OCI-LY7 (cell line): ENCODE results near the gene CINP. TPM values are rescaled to one million over a fixed set of nuclear protein-coding genes. Genes with fewer than 3 reads are reported as not detected.

ENCODE experiments used
- BruUV-seq: library from RNA; stranded (reverse); fragments of 400-500 nt; replicated peaks from 2 replicates; lab custom pipeline; 2021; lab: Mats Ljungman, UMichigan
- CTCF ChIA-PET: fragments of 300-600 bp; sonication (Branson Sonifier 250); formaldehyde crosslinking; loops from one replicate; lab custom pipeline; 2022; ENCODE audit warnings: antibody characterized with exemption; ENCODE audit not compliant: unreplicated experiment; lab: Charles Lee
- POLR2A ChIA-PET: fragments of 300-600 bp; sonication (Branson Sonifier 250); formaldehyde crosslinking; loops from one replicate; lab custom pipeline; 2022; ENCODE audit warnings: antibody characterized with exemption; lab: Charles Lee
- DNase-seq: peaks from one replicate; pipeline ENCODE4 v3.0.0-alpha.2; 2015; ENCODE audit warnings: low spot score
- H2AFZ ChIP-seq: fragments of 200-600 bp; sonication (generic), shearing (Covaris generic); 2 replicates; pipeline ENCODE4 v1.6.1; 2014; ENCODE audit warnings: mild to moderate bottlenecking, antibody characterized with exemption, low read length, moderate library complexity
- H3K27ac ChIP-seq: fragments of 200-600 bp; sonication (generic); 2 replicates; pipeline ENCODE4 v1.5.1; 2014; ENCODE audit warnings: mixed run types, low read depth, mild to moderate bottlenecking, moderate library complexity, low read length, inconsistent platforms; ENCODE audit not compliant: poor library complexity, severe bottlenecking
- H3K36me3 ChIP-seq: fragments of 200-600 bp; sonication (generic); 2 replicates; pipeline ENCODE4 v1.6.1; 2014; ENCODE audit warnings: mild to moderate bottlenecking, antibody characterized with exemption, low read length, moderate library complexity, mixed read lengths; ENCODE audit not compliant: insufficient read depth
- H3K4me1 ChIP-seq: fragments of 200-600 bp; sonication (generic); 2 replicates; pipeline ENCODE4 v1.5.1; 2014; ENCODE audit warnings: mild to moderate bottlenecking, low read length; ENCODE audit not compliant: insufficient read depth, poor library complexity, severe bottlenecking
- H3K4me2 ChIP-seq: fragments of 200-600 bp; sonication (generic); 2 replicates; pipeline ENCODE4 v1.6.1; 2014; ENCODE audit warnings: mild to moderate bottlenecking, low read length
- H3K4me3 ChIP-seq: fragments of 200-600 bp; sonication (generic); 2 replicates; pipeline ENCODE4 v1.5.1; 2014; ENCODE audit warnings: mild to moderate bottlenecking, low read depth, low read length; ENCODE audit not compliant: poor library complexity, severe bottlenecking
- H3K79me2 ChIP-seq: fragments of 200-600 bp; sonication (generic); 2 replicates; pipeline ENCODE4 v1.6.1; 2016; ENCODE audit warnings: low read depth, mild to moderate bottlenecking, low read length, moderate library complexity, mixed read lengths; ENCODE audit not compliant: insufficient read depth
- H3K9me2 ChIP-seq: fragments of 200-600 bp; sonication (generic); 2 replicates; pipeline ENCODE4 v1.6.1; 2016; ENCODE audit warnings: mild to moderate bottlenecking, low read length, mixed read lengths; ENCODE audit not compliant: insufficient read depth
- H3K9me3 ChIP-seq: fragments of 200-600 bp; sonication (generic); 2 replicates; pipeline ENCODE4 v1.6.1; 2014; ENCODE audit warnings: mild to moderate bottlenecking, mixed run types, low read length, mixed read lengths
- H4K20me1 ChIP-seq: fragments of 200-600 bp; sonication (generic); 2 replicates; pipeline ENCODE4 v1.6.1; 2014; ENCODE audit warnings: mild to moderate bottlenecking, antibody characterized with exemption, low read length, moderate library complexity, mixed read lengths; ENCODE audit not compliant: insufficient read depth
- EZH2phosphoT487 ChIP-seq: fragments of 200-600 bp; sonication (generic); IDR thresholded peaks from 2 replicates; pipeline ENCODE4 v1.6.1; 2018; ENCODE audit warnings: low read depth, borderline replicate concordance, mild to moderate bottlenecking, mixed run types, antibody characterized with exemption, low read length, moderate library complexity, mixed read lengths
- intact Hi-C: fragments of 100-400 bp; cut with micrococcal nuclease; formaldehyde crosslinking; loops from one replicate; pipeline ENCODE4 v1.10.0; 2022; ENCODE audit not compliant: unreplicated experiment
- total RNA-seq, 2 experiments: library from RNA; depleted of rRNA in 1 of 2; stranded (reverse); fragments of >200 nt in 1 of 2; shearing (Covaris generic) in 1 of 2; gene quantifications; 2 replicates each; pipeline ENCODE4 v1.2.3, GENCODE V29; 2014 to 2022
- TF ChIP-seq, protein P1 (sequence below): fragments of 200-600 bp; sonication (generic); conservative IDR thresholded peaks from 2 replicates; pipeline ENCODE4 v1.5.1; 2014; ENCODE audit warnings: mild to moderate bottlenecking, antibody characterized with exemption, low read length, moderate library complexity, mixed read lengths

The CINP gene
- total RNA-seq, 2 experiments from 2014 or later, result 28.2 to 29.8 TPM

DNA sequence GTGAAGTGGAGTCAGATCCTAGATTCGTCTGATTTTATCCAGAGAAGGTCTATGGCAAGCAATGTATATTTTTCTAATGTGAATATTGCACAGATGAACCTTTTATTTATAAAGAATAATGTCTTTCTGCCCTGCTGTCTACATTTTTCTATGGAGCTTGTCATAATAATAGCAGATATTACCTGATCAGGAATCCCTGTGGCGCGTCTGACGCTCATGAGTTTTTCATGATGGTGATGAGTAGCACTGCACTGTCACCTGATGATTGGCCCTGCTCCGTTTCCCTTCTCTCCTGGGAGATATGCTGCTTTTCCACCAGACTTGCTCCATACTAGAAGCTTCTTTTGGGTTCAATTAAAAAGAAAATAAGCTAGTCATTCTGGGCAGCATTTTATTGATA, 20.5 kb downstream of the CINP start:
- no peak overlapping the region for H3K27ac ChIP-seq
- intact Hi-C loops, result no loop called here
- H3K79me2 ChIP-seq, result no peaks in the 10 kb centered on the region
- H3K4me1 ChIP-seq, result no peaks in the 10 kb centered on the region
- H3K4me2 ChIP-seq, result no peak overlapping the region
- H3K9me2 ChIP-seq, result no peaks in the 10 kb centered on the region
- no peaks in the 10 kb centered on the region for H4K20me1 ChIP-seq
- DNase-seq, result no peak
- peaks cover 59% of the 10 kb centered on the region for H3K36me3 ChIP-seq
- H2AFZ ChIP-seq, result no peak overlapping the region
- ChIA-PET CTCF (no interaction called here), POLR2A (no interaction called here)
- BruUV-seq, result no TSS peak
- no peaks in the 10 kb centered on the region for H3K9me3 ChIP-seq
- H3K4me3 ChIP-seq, result no peak overlapping the region
- TF ChIP-seq, protein P1, sequence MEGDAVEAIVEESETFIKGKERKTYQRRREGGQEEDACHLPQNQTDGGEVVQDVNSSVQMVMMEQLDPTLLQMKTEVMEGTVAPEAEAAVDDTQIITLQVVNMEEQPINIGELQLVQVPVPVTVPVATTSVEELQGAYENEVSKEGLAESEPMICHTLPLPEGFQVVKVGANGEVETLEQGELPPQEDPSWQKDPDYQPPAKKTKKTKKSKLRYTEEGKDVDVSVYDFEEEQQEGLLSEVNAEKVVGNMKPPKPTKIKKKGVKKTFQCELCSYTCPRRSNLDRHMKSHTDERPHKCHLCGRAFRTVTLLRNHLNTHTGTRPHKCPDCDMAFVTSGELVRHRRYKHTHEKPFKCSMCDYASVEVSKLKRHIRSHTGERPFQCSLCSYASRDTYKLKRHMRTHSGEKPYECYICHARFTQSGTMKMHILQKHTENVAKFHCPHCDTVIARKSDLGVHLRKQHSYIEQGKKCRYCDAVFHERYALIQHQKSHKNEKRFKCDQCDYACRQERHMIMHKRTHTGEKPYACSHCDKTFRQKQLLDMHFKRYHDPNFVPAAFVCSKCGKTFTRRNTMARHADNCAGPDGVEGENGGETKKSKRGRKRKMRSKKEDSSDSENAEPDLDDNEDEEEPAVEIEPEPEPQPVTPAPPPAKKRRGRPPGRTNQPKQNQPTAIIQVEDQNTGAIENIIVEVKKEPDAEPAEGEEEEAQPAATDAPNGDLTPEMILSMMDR, result no peak
- TF ChIP-seq EZH2phosphoT487, result no peak

DNA sequence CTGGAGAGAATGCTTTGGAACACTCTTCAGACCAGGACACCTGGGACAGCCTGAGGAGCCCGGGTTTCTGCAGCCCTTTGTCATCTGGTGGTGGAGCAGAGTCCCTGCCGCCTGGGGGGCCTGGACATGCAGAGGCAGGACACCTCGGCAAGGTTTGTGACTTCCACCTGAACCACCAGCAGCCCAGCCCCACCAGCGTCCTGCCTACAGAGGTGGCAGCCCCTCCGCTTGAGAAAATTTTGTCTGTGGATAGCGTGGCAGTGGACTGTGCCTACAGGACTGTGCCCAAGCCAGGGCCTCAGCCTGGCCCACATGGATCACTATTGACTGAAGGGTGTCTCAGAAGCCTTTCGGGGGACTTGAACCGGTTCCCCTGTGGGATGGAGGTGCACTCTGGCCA, 21.1 kb downstream of the CINP start:
- TF ChIP-seq, protein P1, result no peak
- BruUV-seq, result no TSS peak
- Histone ChIP-seq H3K4me2 (no peak overlapping the region), H3K4me3 (no peak overlapping the region), H3K9me3 (no peaks in the 10 kb centered on the region), H3K36me3 (peaks cover 65% of the 10 kb centered on the region), H2AFZ (no peak overlapping the region), H3K4me1 (no peaks in the 10 kb centered on the region), H3K9me2 (no peaks in the 10 kb centered on the region), H3K27ac (no peak overlapping the region), H3K79me2 (no peaks in the 10 kb centered on the region), H4K20me1 (no peaks in the 10 kb centered on the region)
- ChIA-PET POLR2A (no interaction called here), CTCF (no interaction called here)
- DNase-seq, result no peak
- intact Hi-C loops, result no loop called here

GRCh38 chr14:102338724-102339123, 24.0 kb downstream of the CINP start:
- no peak for DNase-seq
- intact Hi-C loops, result no loop called here
- CTCF ChIA-PET, result interaction anchor here (0.6 kb wide), 1 partner anchor 23 kb away, joined by 3 read pairs; no protein-coding TSS in a partner anchor
- POLR2A ChIA-PET, result interaction anchor here (0.6 kb wide), 1 partner anchor 1376 kb away, joined by 3 read pairs; no protein-coding TSS in a partner anchor
- no peak overlapping the region for H3K4me2 ChIP-seq
- H3K9me2 ChIP-seq, result no peaks in the 10 kb centered on the region
- H3K27ac ChIP-seq, result no peak overlapping the region
- H2AFZ ChIP-seq, result no peak overlapping the region
- H3K4me1 ChIP-seq, result peaks cover 8% of the 10 kb centered on the region
- H3K9me3 ChIP-seq, result no peaks in the 10 kb centered on the region
- no peak for TF ChIP-seq EZH2phosphoT487
- TF ChIP-seq, protein P1, result no peak
- no peaks in the 10 kb centered on the region for H3K79me2 ChIP-seq
- H4K20me1 ChIP-seq, result no peaks in the 10 kb centered on the region
- no TSS peak for BruUV-seq
- H3K36me3 ChIP-seq, result peaks cover 69% of the 10 kb centered on the region
- H3K4me3 ChIP-seq, result no peak overlapping the region
